HepG2 (cell line): Measurements from ENCODE around the gene GTF2F2. TPM values are rescaled to one million over a fixed set of nuclear protein-coding genes. Genes with fewer than 3 reads are reported as not detected.

Source experiments
- ATAC-seq: fragments of 200-7000 bp; cut with Tn5 transposase; 3 replicates; pipeline ENCODE4 v1.9.1; 2020; ENCODE audit warnings: mild to moderate bottlenecking, moderate library complexity
- BruUV-seq: library from RNA; stranded (reverse); fragments of 400-500 nt; replicated peaks from 2 replicates; lab custom pipeline; 2021; lab: Mats Ljungman, UMichigan
- CTCF ChIA-PET: fragments of 300-600 bp; formaldehyde crosslinking; extraction: SDS; loops from one replicate; lab custom pipeline; 2021; ENCODE audit warnings: low total read pairs, inconsistent platforms, low intra/inter-chr PET ratio; lab: Yijun Ruan, JAX
- POLR2A ChIA-PET: fragments of 350-600 bp; sonication (Branson Sonifier 250); formaldehyde crosslinking; loops from one replicate; lab custom pipeline; 2020; ENCODE audit warnings: antibody characterized with exemption, inconsistent platforms; lab: Yijun Ruan, JAX
- DNase-seq: peaks from one replicate; pipeline ENCODE4 v3.0.0-alpha.2; 2015; ENCODE audit warnings: low spot score
- FAIRE-seq: peaks from 3 replicates; lab custom pipeline; 2011; peaks lifted over from hg19 to GRCh38; lab: Jason Lieb, UNC
- H2AFZ ChIP-seq: one replicate; pipeline ENCODE4 v1.6.1; 2011; ENCODE audit warnings: low read length, inconsistent platforms
- H3K27ac ChIP-seq: fragments of 300-600 bp; 3 replicates; pipeline ENCODE4 v1.8.0; 2011; ENCODE audit warnings: mixed run types, mild to moderate bottlenecking, mixed read lengths, low read length, inconsistent platforms; ENCODE audit not compliant: insufficient read depth; ENCODE audit errors: extremely low read length
- H3K27me3 ChIP-seq, 2 experiments: fragments of 200-600 bp in 1 of 2; 2 replicates in 1 of 2; 3 replicates in 1 of 2; pipeline versions ENCODE4 v1.6.0 to v1.8.0; 2011; ENCODE audit warnings: low read length in 2 of 2, mild to moderate bottlenecking in 2 of 2, moderate library complexity in 2 of 2, inconsistent platforms in 1 of 2; ENCODE audit not compliant: insufficient read depth in 2 of 2, control insufficient read depth in 1 of 2
- H3K36me3 ChIP-seq, 2 experiments: fragments of 200-600 bp in 1 of 2; replicated peaks in 1 of 2; 2 replicates in 1 of 2; 3 replicates in 1 of 2; pipeline versions ENCODE4 v1.5.1 to v1.8.0; 2011; ENCODE audit warnings: low read length in 2 of 2, inconsistent platforms in 1 of 2; ENCODE audit not compliant: insufficient read depth in 2 of 2, control insufficient read depth in 1 of 2
- H3K4me1 ChIP-seq: 2 replicates; pipeline ENCODE4 v1.5.1; 2012; ENCODE audit warnings: low read length, inconsistent platforms; ENCODE audit not compliant: insufficient read depth
- H3K4me2 ChIP-seq: 2 replicates; pipeline ENCODE4 v1.6.0; 2011; ENCODE audit warnings: low read depth, low read length, inconsistent platforms
- H3K4me3 ChIP-seq, 3 experiments: fragments of 200-600 bp in 1 of 3; sonication (generic), shearing (Covaris generic) in 1 of 3; replicated peaks in 1 of 3; 2 replicates each; pipeline ENCODE4 v1.5.1; 2011 to 2016; ENCODE audit warnings: low read length in 3 of 3, inconsistent platforms in 2 of 3, low read depth in 2 of 3, mild to moderate bottlenecking in 2 of 3, control low read depth in 1 of 3, mixed read lengths in 1 of 3; ENCODE audit not compliant: insufficient read depth in 1 of 3
- H3K79me2 ChIP-seq: one replicate; pipeline ENCODE4 v1.6.1; 2011; ENCODE audit warnings: low read length, inconsistent platforms; ENCODE audit not compliant: insufficient read depth
- H3K9ac ChIP-seq: 2 replicates; pipeline ENCODE4 v1.6.0; 2011; ENCODE audit warnings: mild to moderate bottlenecking, low read depth, low read length, inconsistent platforms; ENCODE audit not compliant: insufficient read depth
- H3K9me3 ChIP-seq: 2 replicates; pipeline ENCODE4 v1.5.1; 2012; ENCODE audit warnings: mild to moderate bottlenecking, low read length
- H4K20me1 ChIP-seq: 2 replicates; pipeline ENCODE4 v1.6.0; 2011; ENCODE audit warnings: inconsistent platforms, mild to moderate bottlenecking, low read length, moderate library complexity; ENCODE audit not compliant: insufficient read depth
- CCDC6 ChIP-seq: sonication (generic); formaldehyde crosslinking; IDR thresholded peaks from 2 replicates; pipeline ENCODE4 v1.8.1; 2022; ENCODE audit warnings: mild to moderate bottlenecking, missing genetic modification reagents, moderate library complexity
- FOSL1 ChIP-seq: sonication (generic); formaldehyde crosslinking; IDR thresholded peaks from 2 replicates; pipeline ENCODE4 v1.9.0; 2021; ENCODE audit warnings: missing genetic modification reagents, borderline replicate concordance
- GATAD1 ChIP-seq: IDR thresholded peaks from 2 replicates; pipeline ENCODE4 v1.6.1; 2016; ENCODE audit warnings: missing genetic modification reagents, missing compliant biosample characterization
- HNF1B ChIP-seq: sonication (generic); formaldehyde crosslinking; IDR thresholded peaks from 2 replicates; pipeline ENCODE4 v1.5.1; 2020; ENCODE audit warnings: mild to moderate bottlenecking, moderate library complexity, missing genetic modification reagents
- MXI1 ChIP-seq: IDR thresholded peaks from 3 replicates; pipeline ENCODE4 v1.6.1; 2012; ENCODE audit warnings: low read depth, low read length, inconsistent platforms, borderline replicate concordance
- NFKB2 ChIP-seq: sonication (generic); formaldehyde crosslinking; IDR thresholded peaks from 2 replicates; pipeline ENCODE4 v1.4.0; 2020; ENCODE audit warnings: missing genetic modification reagents, borderline replicate concordance
- PRPF4 ChIP-seq: fragments of 200-400 bp; formaldehyde crosslinking; IDR thresholded peaks from 2 replicates; pipeline ENCODE4 v1.6.1; 2016; ENCODE audit warnings: low read length, low read depth; ENCODE audit not compliant: poor library complexity, severe bottlenecking
- REXO4 ChIP-seq: sonication (generic); formaldehyde crosslinking; IDR thresholded peaks from 2 replicates; pipeline ENCODE4 v1.8.0; 2022; ENCODE audit warnings: missing genetic modification reagents, mild to moderate bottlenecking, borderline replicate concordance
- TFDP1 ChIP-seq: IDR thresholded peaks from 2 replicates; pipeline ENCODE4 v1.6.1; 2016; ENCODE audit warnings: missing compliant biosample characterization, missing genetic modification reagents, borderline replicate concordance
- THAP9 ChIP-seq: sonication (generic); formaldehyde crosslinking; IDR thresholded peaks from 2 replicates; pipeline ENCODE4; 2020; ENCODE audit warnings: missing genetic modification reagents, mild to moderate bottlenecking, borderline replicate concordance
- TOE1 ChIP-seq: sonication (generic); formaldehyde crosslinking; IDR thresholded peaks from 2 replicates; pipeline ENCODE4 v1.4.0; 2020; ENCODE audit warnings: mild to moderate bottlenecking, missing genetic modification reagents
- ZNF296 ChIP-seq: sonication (generic); formaldehyde crosslinking; conservative IDR thresholded peaks from 2 replicates; pipeline ENCODE4 v1.5.0; 2020; ENCODE audit warnings: mild to moderate bottlenecking, missing genetic modification reagents
- ZNF3 ChIP-seq: IDR thresholded peaks from 2 replicates; pipeline ENCODE4 v1.7.0; 2017; ENCODE audit warnings: inconsistent platforms
- ZNF619 ChIP-seq: sonication (generic); formaldehyde crosslinking; IDR thresholded peaks from 2 replicates; pipeline ENCODE4 v1.4.0; 2020; ENCODE audit warnings: mild to moderate bottlenecking, missing genetic modification reagents
- ZNF720 ChIP-seq: sonication (generic); formaldehyde crosslinking; IDR thresholded peaks from 2 replicates; pipeline ENCODE4 v1.4.0; 2020; ENCODE audit warnings: missing genetic modification reagents
- ZZZ3 ChIP-seq: sonication (generic); formaldehyde crosslinking; IDR thresholded peaks from 2 replicates; pipeline ENCODE4 v1.4.0; 2020; ENCODE audit warnings: missing genetic modification reagents, mild to moderate bottlenecking, borderline replicate concordance
- WGBS: methylation state at CpG from one replicate; pipeline ENCODE4 v1.1.6; 2017; ENCODE audit warnings: low lambda C conversion rate; 5-methylcytosine and 5-hydroxymethylcytosine counted together
- in situ Hi-C: cut with HindIII; loops from 2 replicates; pipeline ENCODE4 v1.10.0; 2017; ENCODE audit warnings: low pct_unique_long_range_greater_than_20kb; ENCODE audit not compliant: extremely low pct_ligation_motif_present
- intact Hi-C: fragments of 100-400 bp; cut with micrococcal nuclease; formaldehyde crosslinking; loops from one replicate; pipeline ENCODE4 v1.10.0; 2022; ENCODE audit not compliant: unreplicated experiment
- polyA plus RNA-seq, 8 experiments: library from polyadenylated mRNA; depleted of rRNA in 3 of 8; stranded (reverse) in 7 of 8; unstranded in 1 of 8; fragments of >200 nt; fragmentation: Illumina TruSeq in 4 of 8; extraction: Trizol in 4 of 8; gene quantifications; 2 replicates each; pipeline versions ENCODE4 v1.2.1 to v1.2.3, GENCODE V29; 2011 to 2016; ENCODE audit warnings: low read depth in 4 of 8, missing spikeins in 1 of 8, mixed read lengths in 1 of 8; ENCODE audit not compliant: insufficient read depth in 1 of 8
- total RNA-seq, 5 experiments: library from RNA; depleted of rRNA; stranded (reverse); fragments of >200 nt; fragmentation: Illumina TruSeq; extraction: Trizol; gene quantifications; 2 replicates each; pipeline ENCODE4 v1.2.3, GENCODE V29; 2016; ENCODE audit warnings: low read depth in 1 of 5

GTF2F2 gene
- total and polyA plus RNA-seq, 2 of the 13 experiments (the other 11 are each of a cell fraction or from before 2014, with no cell fraction given), result 10.6 to 32.8 TPM

- POLR2A ChIA-PET, result no interaction called here
- no peaks in the 10 kb centered on the region for H4K20me1 ChIP-seq
- FAIRE-seq, result no peak
- ATAC-seq, result no peak
- TF ChIP-seq HNF1B (CRISPR knock-in tag) (no peak), ZNF619 (CRISPR knock-in tag) (no peak), NFKB2 (CRISPR knock-in tag) (no peak), ZNF720 (CRISPR knock-in tag) (no peak), ZNF3 (CRISPR knock-in tag) (no peak), TFDP1 (no peak), GATAD1 (CRISPR knock-in tag) (no peak), FOSL1 (CRISPR knock-in tag) (no peak), MXI1 (no peak), THAP9 (CRISPR knock-in tag) (no peak), REXO4 (CRISPR knock-in tag) (no peak), ZNF296 (CRISPR knock-in tag) (no peak), TOE1 (no peak), CCDC6 (no peak), ZZZ3 (CRISPR knock-in tag) (no peak), PRPF4 (no peak)
- peaks cover 27% of the 10 kb centered on the region for H3K4me1 ChIP-seq
- no peaks in the 10 kb centered on the region for H3K79me2 ChIP-seq
- CTCF ChIA-PET, result no interaction called here
- in situ Hi-C loops (no loop called here), intact Hi-C loops (no loop called here)
- no peak overlapping the region for H3K9ac ChIP-seq
- H3K9me3 ChIP-seq, result no peaks in the 10 kb centered on the region
- BruUV-seq, result no TSS peak
- no peak overlapping the region for H2AFZ ChIP-seq
- H3K27me3 ChIP-seq, result no peaks in the 10 kb centered on the region
- H3K4me3 ChIP-seq, result no peak overlapping the region
- no peak overlapping the region for H3K27ac ChIP-seq
- H3K4me2 ChIP-seq, result no peak overlapping the region
- no peaks in the 10 kb centered on the region for H3K36me3 ChIP-seq
- no peak for DNase-seq
- 93% methylated on average over 4 of the region's 4 CpGs for WGBS
These were observed 95.9 kb downstream of the GTF2F2 start for GRCh38 chr13:45216193-45216592.
